OCI-LY1 (cell line): ENCODE data around the gene WSCD2.

ENCODE experiments used
- H2AFZ ChIP-seq: fragments of 200-600 bp; sonication (generic), shearing (Covaris generic); 2 replicates; pipeline ENCODE4 v1.6.0; 2014; ENCODE audit warnings: antibody characterized with exemption, mild to moderate bottlenecking, low read length
- H3F3A ChIP-seq: fragments of 200-600 bp; sonication (generic), shearing (Covaris generic); 2 replicates; pipeline ENCODE4 v1.6.0; 2014; ENCODE audit warnings: mild to moderate bottlenecking, antibody characterized with exemption, low read length, moderate library complexity; ENCODE audit not compliant: insufficient read depth
- H3K27ac ChIP-seq: fragments of 200-600 bp; sonication (generic); 2 replicates; pipeline ENCODE4 v1.5.1; 2014; ENCODE audit warnings: low read length, mixed run types, mild to moderate bottlenecking, low read depth; ENCODE audit not compliant: poor library complexity, severe bottlenecking
- H3K27me3 ChIP-seq: fragments of 200-600 bp; sonication (generic); 2 replicates; pipeline ENCODE4 v1.6.0; 2014; ENCODE audit warnings: antibody characterized with exemption, mild to moderate bottlenecking, low read length, moderate library complexity; ENCODE audit not compliant: insufficient read depth
- H3K36me3 ChIP-seq: fragments of 200-600 bp; sonication (generic); 2 replicates; pipeline ENCODE4 v1.6.1; 2014; ENCODE audit warnings: mild to moderate bottlenecking, antibody characterized with exemption, low read length, moderate library complexity, mixed read lengths; ENCODE audit not compliant: insufficient read depth
- H3K4me1 ChIP-seq: fragments of 200-600 bp; sonication (generic); 2 replicates; pipeline ENCODE4 v1.5.1; 2014; ENCODE audit warnings: mild to moderate bottlenecking, low read length, moderate library complexity; ENCODE audit not compliant: insufficient read depth, severe bottlenecking
- H3K4me2 ChIP-seq: fragments of 200-600 bp; sonication (generic), shearing (Covaris generic); 2 replicates; pipeline ENCODE4 v1.6.1; 2014; ENCODE audit warnings: low read length
- H3K4me3 ChIP-seq: fragments of 200-600 bp; sonication (generic); 2 replicates; pipeline ENCODE4 v1.5.1; 2014; ENCODE audit warnings: low read length, low read depth, mild to moderate bottlenecking, mixed read lengths; ENCODE audit not compliant: poor library complexity, severe bottlenecking
- H3K79me2 ChIP-seq: fragments of 200-600 bp; shearing (Covaris generic); 2 replicates; pipeline ENCODE4 v1.6.1; 2016; ENCODE audit warnings: mixed run types, low read length, mixed read lengths; ENCODE audit not compliant: insufficient read depth
- H3K9ac ChIP-seq: fragments of 200-600 bp; sonication (generic), shearing (Covaris generic); 2 replicates; pipeline ENCODE4 v1.6.1; 2014; ENCODE audit warnings: mild to moderate bottlenecking, low read length, mixed read lengths
- H3K9me2 ChIP-seq: fragments of 200-600 bp; sonication (generic), shearing (Covaris generic); 2 replicates; pipeline ENCODE4 v1.6.1; 2014; ENCODE audit warnings: low read depth, mild to moderate bottlenecking, low read length, mixed read lengths
- H3K9me3 ChIP-seq: fragments of 200-600 bp; shearing (Covaris generic); 2 replicates; pipeline ENCODE4 v1.6.1; 2014; ENCODE audit warnings: low read length, mixed read lengths
- H4K20me1 ChIP-seq: fragments of 200-600 bp; sonication (generic), shearing (Covaris generic); 2 replicates; pipeline ENCODE4 v1.6.0; 2016; ENCODE audit warnings: mild to moderate bottlenecking, low read length; ENCODE audit not compliant: insufficient read depth
- EZH2 ChIP-seq: fragments of 200-600 bp; sonication (generic), shearing (Covaris generic); IDR thresholded peaks from 2 replicates; pipeline ENCODE4 v1.8.0; 2017; ENCODE audit warnings: borderline replicate concordance, mixed run types, mild to moderate bottlenecking, antibody characterized with exemption, low read length, moderate library complexity, mixed read lengths
- TF ChIP-seq, protein P1 (sequence below): fragments of 200-600 bp; sonication (generic), shearing (Covaris generic); IDR thresholded peaks from 2 replicates; pipeline ENCODE4 v1.5.1; 2017; ENCODE audit warnings: mild to moderate bottlenecking, antibody characterized with exemption, low read length, moderate library complexity, mixed read lengths

The WSCD2 gene

DNA sequence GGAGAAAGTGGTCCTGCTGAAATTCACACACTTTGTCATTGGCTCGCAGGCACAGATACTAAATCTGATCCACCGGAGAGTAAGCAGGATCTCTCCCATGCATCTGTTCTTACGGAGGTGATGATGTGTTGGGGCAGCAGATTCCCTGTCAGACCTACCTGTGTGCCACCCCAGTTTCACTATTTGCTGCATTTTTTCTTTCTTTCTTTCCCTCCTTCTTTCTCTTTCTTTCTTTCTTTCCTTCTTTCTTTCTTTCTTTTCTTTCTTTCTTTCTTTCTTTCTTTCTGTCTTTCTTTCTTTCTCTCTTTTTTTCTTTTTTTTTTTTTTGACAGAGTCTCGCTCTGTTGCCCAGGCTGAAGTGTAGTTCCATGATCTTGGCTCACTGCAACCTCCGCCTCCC, 37.4 kb downstream of the WSCD2 start:
- no peaks in the 10 kb centered on the region for H3K9me3 ChIP-seq
- TF ChIP-seq, protein P1, sequence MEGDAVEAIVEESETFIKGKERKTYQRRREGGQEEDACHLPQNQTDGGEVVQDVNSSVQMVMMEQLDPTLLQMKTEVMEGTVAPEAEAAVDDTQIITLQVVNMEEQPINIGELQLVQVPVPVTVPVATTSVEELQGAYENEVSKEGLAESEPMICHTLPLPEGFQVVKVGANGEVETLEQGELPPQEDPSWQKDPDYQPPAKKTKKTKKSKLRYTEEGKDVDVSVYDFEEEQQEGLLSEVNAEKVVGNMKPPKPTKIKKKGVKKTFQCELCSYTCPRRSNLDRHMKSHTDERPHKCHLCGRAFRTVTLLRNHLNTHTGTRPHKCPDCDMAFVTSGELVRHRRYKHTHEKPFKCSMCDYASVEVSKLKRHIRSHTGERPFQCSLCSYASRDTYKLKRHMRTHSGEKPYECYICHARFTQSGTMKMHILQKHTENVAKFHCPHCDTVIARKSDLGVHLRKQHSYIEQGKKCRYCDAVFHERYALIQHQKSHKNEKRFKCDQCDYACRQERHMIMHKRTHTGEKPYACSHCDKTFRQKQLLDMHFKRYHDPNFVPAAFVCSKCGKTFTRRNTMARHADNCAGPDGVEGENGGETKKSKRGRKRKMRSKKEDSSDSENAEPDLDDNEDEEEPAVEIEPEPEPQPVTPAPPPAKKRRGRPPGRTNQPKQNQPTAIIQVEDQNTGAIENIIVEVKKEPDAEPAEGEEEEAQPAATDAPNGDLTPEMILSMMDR: no peak
- no peak for TF ChIP-seq EZH2
- no peaks in the 10 kb centered on the region for H3K36me3 ChIP-seq
- H3K9ac ChIP-seq: no peak overlapping the region
- no peaks in the 10 kb centered on the region for H3K27me3 ChIP-seq
- H3K27ac ChIP-seq: no peak overlapping the region
- no peak overlapping the region for H3K4me2 ChIP-seq
- no peaks in the 10 kb centered on the region for H3F3A ChIP-seq
- H3K4me3 ChIP-seq: no peak overlapping the region
- H2AFZ ChIP-seq: no peak overlapping the region
- no peaks in the 10 kb centered on the region for H3K9me2 ChIP-seq
- H4K20me1 ChIP-seq: no peaks in the 10 kb centered on the region
- H3K79me2 ChIP-seq: no peaks in the 10 kb centered on the region
- H3K4me1 ChIP-seq: no peaks in the 10 kb centered on the region

GRCh38 chr12:108167974-108168373, 38.9 kb downstream of the WSCD2 start:
- Histone ChIP-seq H3F3A (no peaks in the 10 kb centered on the region), H3K27me3 (no peaks in the 10 kb centered on the region), H3K27ac (no peak overlapping the region), H3K4me3 (no peak overlapping the region), H3K9ac (no peak overlapping the region), H3K9me3 (no peaks in the 10 kb centered on the region), H3K36me3 (no peaks in the 10 kb centered on the region), H3K4me2 (no peak overlapping the region), H3K79me2 (no peaks in the 10 kb centered on the region), H3K9me2 (no peaks in the 10 kb centered on the region), H2AFZ (no peak overlapping the region), H4K20me1 (no peaks in the 10 kb centered on the region), H3K4me1 (no peaks in the 10 kb centered on the region)
- TF ChIP-seq, protein P1: no peak

DNA sequence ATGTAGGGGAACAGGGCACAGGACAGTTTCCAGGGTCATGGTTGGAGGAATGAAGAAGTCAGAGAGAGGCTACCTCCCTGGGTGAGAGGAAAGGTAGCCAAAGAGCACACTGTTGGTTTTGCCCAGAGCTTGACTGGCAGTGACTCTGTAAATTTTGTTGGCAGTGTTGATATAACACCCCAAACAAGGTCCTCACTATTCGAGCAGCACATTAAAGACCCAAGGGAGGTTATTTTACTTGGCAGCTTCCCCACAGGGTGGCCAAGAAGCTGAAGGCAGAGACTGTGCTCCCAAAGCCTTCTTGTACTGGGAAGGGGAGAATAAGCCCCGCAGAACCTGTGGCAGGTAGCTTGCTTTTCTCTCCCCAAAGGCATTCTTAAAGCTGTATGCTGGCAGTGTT, 40.6 kb downstream of the WSCD2 start:
- TF ChIP-seq, protein P1: no peak
- TF ChIP-seq EZH2: no peak
- H3K4me2 ChIP-seq: no peak overlapping the region
- H2AFZ ChIP-seq: no peak overlapping the region
- no peak overlapping the region for H3K27ac ChIP-seq
- H4K20me1 ChIP-seq: no peaks in the 10 kb centered on the region
- no peaks in the 10 kb centered on the region for H3K9me3 ChIP-seq
- H3K79me2 ChIP-seq: no peaks in the 10 kb centered on the region
- H3K9ac ChIP-seq: no peak overlapping the region
- H3K36me3 ChIP-seq: no peaks in the 10 kb centered on the region
- H3K4me1 ChIP-seq: no peaks in the 10 kb centered on the region
- H3K27me3 ChIP-seq: no peaks in the 10 kb centered on the region
- H3K4me3 ChIP-seq: no peak overlapping the region
- H3F3A ChIP-seq: no peaks in the 10 kb centered on the region
- H3K9me2 ChIP-seq: no peaks in the 10 kb centered on the region
